Stimulated activated CD4-positive, alpha-beta T cell treated with anti-CD3 and anti-CD28 coated beads, Interleukin-15, amount 100 ng/mL, for 24 hours (primary cell): ENCODE results near the gene TNK1.
"Not testable (repeated sequence)": the region's sequence is repeated elsewhere in the genome, so short reads cannot be mapped to it uniquely, and the experiment has no call there.

Source experiments
- DNase-seq: peaks from one replicate; pipeline ENCODE4 v3.0.0-alpha.2; 2020

The TNK1 gene

GRCh38 chr17:7355573-7355972 is 25.3 kb upstream of the TNK1 start:
- DNase-seq, result no peak

- DNase-seq, result peak; percentile 90
These were observed 24.8 kb upstream of the TNK1 start for GRCh38 chr17:7356072-7356549.

GRCh38 chr17:7356756-7357155 is 24.1 kb upstream of the TNK1 start:
- DNase-seq, result no peak

GRCh38 chr17:7357381-7357780 is 23.5 kb upstream of the TNK1 start:
- DNase-seq, result no peak

GRCh38 chr17:7361906-7362305 is 19.0 kb upstream of the TNK1 start:
- DNase-seq, result no peak

- DNase-seq, result no peak
These were observed 17.6 kb upstream of the TNK1 start for GRCh38 chr17:7363311-7363710.

GRCh38 chr17:7365963-7366362 is 14.9 kb upstream of the TNK1 start:
- DNase-seq, result not testable (repeated sequence)

GRCh38 chr17:7367083-7367482 is 13.8 kb upstream of the TNK1 start:
- DNase-seq, result no peak

- no peak for DNase-seq
These were observed 12.8 kb upstream of the TNK1 start for GRCh38 chr17:7367918-7368598.

- not testable (repeated sequence) for DNase-seq
These were observed 12.3 kb upstream of the TNK1 start for GRCh38 chr17:7368599-7368994.

GRCh38 chr17:7369825-7370224 is 11.1 kb upstream of the TNK1 start:
- DNase-seq, result no peak

GRCh38 chr17:7370853-7371252 is 10.0 kb upstream of the TNK1 start:
- DNase-seq, result no peak

GRCh38 chr17:7374353-7374752 is 6.5 kb upstream of the TNK1 start:
- no peak for DNase-seq

GRCh38 chr17:7379134-7379533 is 1.8 kb upstream of the TNK1 start:
- DNase-seq, result no peak

- DNase-seq, result no peak
These were observed 568 bp upstream of the TNK1 start for GRCh38 chr17:7380321-7380720.

GRCh38 chr17:7382901-7383300 is 2.0 kb downstream of the TNK1 start:
- DNase-seq, result no peak

GRCh38 chr17:7383371-7383741 is 2.5 kb downstream of the TNK1 start:
- DNase-seq, result no peak

- DNase-seq, result peak; percentile 86
These were observed 3.0 kb downstream of the TNK1 start for GRCh38 chr17:7383742-7384488.

- no peak for DNase-seq
These were observed 3.7 kb downstream of the TNK1 start for GRCh38 chr17:7384489-7385081.

- no peak for DNase-seq
These were observed 8.0 kb downstream of the TNK1 start for GRCh38 chr17:7388856-7389255.

GRCh38 chr17:7389924-7390910 is 9.3 kb downstream of the TNK1 start:
- DNase-seq, result no peak

GRCh38 chr17:7391307-7391706 is 10.4 kb downstream of the TNK1 start:
- no peak for DNase-seq
